Measurements from ENCODE around the gene QRICH1. TPM values are rescaled to one million over a fixed set of nuclear protein-coding genes. Genes with fewer than 3 reads are reported as not detected.

QRICH1 gene
- total and polyA plus RNA-seq, 2 of the 13 experiments (the other 11 are each of a cell fraction or from before 2014, with no cell fraction given), result 52.6 to 102 TPM

DNA sequence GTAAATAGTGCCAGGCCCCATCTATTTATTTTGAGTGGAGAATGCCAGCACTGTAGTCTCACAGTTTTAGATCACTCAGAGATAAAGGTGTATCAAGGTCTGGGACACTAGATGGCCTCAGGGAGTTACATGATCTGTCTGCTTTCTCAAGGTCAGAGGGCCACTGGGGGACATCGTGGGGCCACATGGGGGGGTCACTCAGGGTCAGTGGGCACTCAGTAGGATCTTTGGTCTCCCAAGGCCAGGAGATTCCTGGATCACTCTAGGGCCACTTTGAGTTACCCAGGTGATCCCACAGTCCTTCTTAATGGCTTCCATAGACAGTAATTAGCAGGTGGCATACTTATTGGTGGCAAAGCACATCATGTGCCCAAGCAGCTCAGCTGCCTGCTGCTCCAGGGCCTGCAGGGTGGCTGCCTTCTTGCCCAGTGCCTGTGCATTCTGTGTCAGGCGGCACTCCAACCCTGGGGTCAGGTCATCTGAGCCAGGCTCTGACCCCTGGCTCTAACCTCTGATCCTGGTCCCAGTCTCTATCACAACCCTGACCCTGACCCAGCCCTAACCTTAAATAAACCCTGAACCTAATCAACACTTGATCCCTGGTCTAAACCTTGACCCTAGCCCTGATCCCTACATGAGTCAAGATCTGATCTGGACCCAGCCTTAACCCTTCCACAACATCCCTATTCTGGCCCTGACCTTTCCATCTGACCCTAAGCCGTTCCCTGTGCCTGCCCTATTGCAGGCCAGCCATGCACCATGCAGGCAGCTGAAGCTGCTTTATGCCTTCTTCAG is 40.8 kb upstream of the QRICH1 start (continued):
- TF ChIP-seq ZNF431 (CRISPR knock-in tag; IDR thresholded peaks at IDR 0.05; ENCODE audit: borderline replicate concordance, low read depth) (peak; percentile 63; the same call in 1 of the 2 replicates), ZNF143 (CRISPR knock-in tag; IDR thresholded peaks at IDR 0.05) (no peak), ASH2L (IDR thresholded peaks at IDR 0.05; ENCODE audit: insufficient read length, low read depth, low read length) (no peak), SALL1 (CRISPR knock-in tag; IDR thresholded peaks at IDR 0.05) (peak; percentile 28), ERF (CRISPR knock-in tag; IDR thresholded peaks at IDR 0.05) (peak; percentile 36; the same call in 1 of the 2 replicates), HOXA3 (CRISPR knock-in tag; IDR thresholded peaks at IDR 0.05) (peak; percentile 53; the same call in 1 of the 2 replicates), RARA (CRISPR knock-in tag; IDR thresholded peaks at IDR 0.05) (peak; percentile 90), NCOR1 (IDR thresholded peaks at IDR 0.05; ENCODE audit: borderline replicate concordance, low read length) (peak; percentile 62), GFI1 (CRISPR knock-in tag; IDR thresholded peaks at IDR 0.05; ENCODE audit: borderline replicate concordance) (0 out of 2 replicates have a peak, but pooled peaks have one; percentile 17), TBL1XR1 (IDR thresholded peaks at IDR 0.05; ENCODE audit: borderline replicate concordance, low read length, partially characterized antibody) (peak; percentile 54), FOSL2 (CRISPR knock-in tag; IDR thresholded peaks at IDR 0.05) (peak; percentile 39; the same call in 1 of the 2 replicates), PHF21A (CRISPR knock-in tag; IDR thresholded peaks at IDR 0.05) (0 out of 2 replicates have a peak, but pooled peaks have one; percentile 49), RXRB (CRISPR knock-in tag; IDR thresholded peaks at IDR 0.05; ENCODE audit: borderline replicate concordance) (peak; percentile 76), JUND (CRISPR knock-in tag; IDR thresholded peaks at IDR 0.05) (0 out of 2 replicates have a peak, but pooled peaks have one; percentile 48), NR2C2 (CRISPR knock-in tag; IDR thresholded peaks at IDR 0.05; ENCODE audit: borderline replicate concordance) (peak; percentile 94), NR1H2 (CRISPR knock-in tag; IDR thresholded peaks at IDR 0.05; ENCODE audit: borderline replicate concordance, low read depth) (peak; percentile 68; the same call in 1 of the 2 replicates), HDAC1 (CRISPR knock-in tag; IDR thresholded peaks at IDR 0.05) (0 out of 2 replicates have a peak, but pooled peaks have one; percentile 6), NR2F2 (IDR thresholded peaks at IDR 0.05; ENCODE audit: borderline replicate concordance, low read depth) (peak; percentile 98), HMGA1 (CRISPR knock-in tag; conservative IDR thresholded peaks at IDR 0.05) (no peak), SMYD3 (CRISPR knock-in tag; IDR thresholded peaks at IDR 0.05) (0 out of 2 replicates have a peak, but pooled peaks have one; percentile 32)
- TF ChIP-seq, protein P1, sequence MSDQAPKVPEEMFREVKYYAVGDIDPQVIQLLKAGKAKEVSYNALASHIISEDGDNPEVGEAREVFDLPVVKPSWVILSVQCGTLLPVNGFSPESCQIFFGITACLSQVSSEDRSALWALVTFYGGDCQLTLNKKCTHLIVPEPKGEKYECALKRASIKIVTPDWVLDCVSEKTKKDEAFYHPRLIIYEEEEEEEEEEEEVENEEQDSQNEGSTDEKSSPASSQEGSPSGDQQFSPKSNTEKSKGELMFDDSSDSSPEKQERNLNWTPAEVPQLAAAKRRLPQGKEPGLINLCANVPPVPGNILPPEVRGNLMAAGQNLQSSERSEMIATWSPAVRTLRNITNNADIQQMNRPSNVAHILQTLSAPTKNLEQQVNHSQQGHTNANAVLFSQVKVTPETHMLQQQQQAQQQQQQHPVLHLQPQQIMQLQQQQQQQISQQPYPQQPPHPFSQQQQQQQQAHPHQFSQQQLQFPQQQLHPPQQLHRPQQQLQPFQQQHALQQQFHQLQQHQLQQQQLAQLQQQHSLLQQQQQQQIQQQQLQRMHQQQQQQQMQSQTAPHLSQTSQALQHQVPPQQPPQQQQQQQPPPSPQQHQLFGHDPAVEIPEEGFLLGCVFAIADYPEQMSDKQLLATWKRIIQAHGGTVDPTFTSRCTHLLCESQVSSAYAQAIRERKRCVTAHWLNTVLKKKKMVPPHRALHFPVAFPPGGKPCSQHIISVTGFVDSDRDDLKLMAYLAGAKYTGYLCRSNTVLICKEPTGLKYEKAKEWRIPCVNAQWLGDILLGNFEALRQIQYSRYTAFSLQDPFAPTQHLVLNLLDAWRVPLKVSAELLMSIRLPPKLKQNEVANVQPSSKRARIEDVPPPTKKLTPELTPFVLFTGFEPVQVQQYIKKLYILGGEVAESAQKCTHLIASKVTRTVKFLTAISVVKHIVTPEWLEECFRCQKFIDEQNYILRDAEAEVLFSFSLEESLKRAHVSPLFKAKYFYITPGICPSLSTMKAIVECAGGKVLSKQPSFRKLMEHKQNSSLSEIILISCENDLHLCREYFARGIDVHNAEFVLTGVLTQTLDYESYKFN (CRISPR knock-in tag; conservative IDR thresholded peaks at IDR 0.05), result peak; percentile 44
- TF ChIP-seq, protein P2, sequence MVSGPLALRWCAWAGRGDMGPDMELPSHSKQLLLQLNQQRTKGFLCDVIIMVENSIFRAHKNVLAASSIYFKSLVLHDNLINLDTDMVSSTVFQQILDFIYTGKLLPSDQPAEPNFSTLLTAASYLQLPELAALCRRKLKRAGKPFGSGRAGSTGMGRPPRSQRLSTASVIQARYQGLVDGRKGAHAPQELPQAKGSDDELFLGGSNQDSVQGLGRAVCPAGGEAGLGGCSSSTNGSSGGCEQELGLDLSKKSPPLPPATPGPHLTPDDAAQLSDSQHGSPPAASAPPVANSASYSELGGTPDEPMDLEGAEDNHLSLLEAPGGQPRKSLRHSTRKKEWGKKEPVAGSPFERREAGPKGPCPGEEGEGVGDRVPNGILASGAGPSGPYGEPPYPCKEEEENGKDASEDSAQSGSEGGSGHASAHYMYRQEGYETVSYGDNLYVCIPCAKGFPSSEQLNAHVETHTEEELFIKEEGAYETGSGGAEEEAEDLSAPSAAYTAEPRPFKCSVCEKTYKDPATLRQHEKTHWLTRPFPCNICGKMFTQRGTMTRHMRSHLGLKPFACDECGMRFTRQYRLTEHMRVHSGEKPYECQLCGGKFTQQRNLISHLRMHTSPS (CRISPR knock-in tag; IDR thresholded peaks at IDR 0.05; ENCODE audit: low read depth), result peak; percentile 66; the same call in 1 of the 2 replicates
- TF ChIP-seq, protein P3, sequence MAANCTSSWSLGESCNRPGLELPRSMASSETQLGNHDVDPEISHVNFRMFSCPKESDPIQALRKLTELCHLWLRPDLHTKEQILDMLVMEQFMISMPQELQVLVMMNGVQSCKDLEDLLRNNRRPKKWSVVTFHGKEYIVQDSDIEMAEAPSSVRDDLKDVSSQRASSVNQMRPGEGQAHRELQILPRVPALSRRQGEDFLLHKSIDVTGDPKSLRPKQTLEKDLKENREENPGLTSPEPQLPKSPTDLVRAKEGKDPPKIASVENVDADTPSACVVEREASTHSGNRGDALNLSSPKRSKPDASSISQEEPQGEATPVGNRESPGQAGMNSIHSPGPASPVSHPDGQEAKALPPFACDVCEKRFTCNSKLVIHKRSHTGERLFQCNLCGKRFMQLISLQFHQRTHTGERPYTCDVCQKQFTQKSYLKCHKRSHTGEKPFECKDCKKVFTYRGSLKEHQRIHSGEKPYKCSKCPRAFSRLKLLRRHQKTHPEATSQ (CRISPR knock-in tag; IDR thresholded peaks at IDR 0.05; ENCODE audit: borderline replicate concordance), result 0 out of 2 replicates have a peak, but pooled peaks have one; percentile 27

All from HepG2 (cell line).